ENCODE results near the gene PDE4B. TPM values are rescaled to one million over a fixed set of nuclear protein-coding genes. Genes with fewer than 3 reads are reported as not detected.

Gene PDE4B
- total and polyA plus RNA-seq, 10 of the 15 experiments (the other 5 are each of a cell fraction or from before 2014, with no cell fraction given): 3.0 to 13.2 (median 5.7) TPM

- TF ChIP-seq BACH1 (IDR thresholded peaks at IDR 0.05; ENCODE audit: borderline replicate concordance) (no peak), ASH2L (IDR thresholded peaks at IDR 0.05; ENCODE audit: borderline replicate concordance, low read depth) (no peak), RELB (IDR thresholded peaks at IDR 0.05; ENCODE audit: low read depth) (no peak), CUX1 (IDR thresholded peaks at IDR 0.05; ENCODE audit: insufficient replicate concordance, low read depth, low read length) (no peak), JUND (IDR thresholded peaks at IDR 0.05; ENCODE audit: low read depth, low read length) (no peak), ETV6 (conservative IDR thresholded peaks at IDR 0.05 in 1 of 2, IDR thresholded peaks at IDR 0.05 in 1 of 2; ENCODE audit: borderline replicate concordance in 1 of 2, low read depth in 1 of 2) (no peak), NFYB (IDR thresholded peaks at IDR 0.05; ENCODE audit: insufficient read depth, low read depth, low read length) (no peak)
These were observed 620.0 kb downstream of the PDE4B start (continued) for GRCh38 chr1:66412704-66413103.

Data from GM12878 (cell line).